SK-N-SH (cell line): ENCODE measurements around the gene ZBTB16.

Experiments
- EP300 ChIP-seq, 2 experiments: IDR thresholded peaks; 2 replicates each; pipeline versions ENCODE4 v1.4.0 to v1.6.1; 2012; ENCODE audit warnings: borderline replicate concordance in 1 of 2, low read depth in 1 of 2, low read length in 1 of 2
- EZH2phosphoT487 ChIP-seq: fragments of 200-600 bp; sonication (generic); IDR thresholded peaks from 2 replicates; pipeline ENCODE4 v1.6.1; 2017; ENCODE audit warnings: low read depth, mixed run types, mild to moderate bottlenecking, antibody characterized with exemption, moderate library complexity, borderline replicate concordance
- JUND ChIP-seq: IDR thresholded peaks from 2 replicates; pipeline ENCODE4 v1.4.0; 2012
- PBX3 ChIP-seq: IDR thresholded peaks from 2 replicates; pipeline ENCODE4; 2012
- TF ChIP-seq, protein P1 (sequence below): fragments of 200-600 bp; sonication (generic); IDR thresholded peaks from 2 replicates; pipeline ENCODE4 v1.6.1; 2017; ENCODE audit warnings: antibody characterized with exemption, mild to moderate bottlenecking, moderate library complexity
- TF ChIP-seq, protein P2 (sequence below): IDR thresholded peaks from 2 replicates; pipeline ENCODE4 v1.4.0; 2012; ENCODE audit warnings: low read depth, borderline replicate concordance

GRCh38 chr11:114033572-114033971 is 25.9 kb upstream of the ZBTB16 start:
- TF ChIP-seq, protein P1, sequence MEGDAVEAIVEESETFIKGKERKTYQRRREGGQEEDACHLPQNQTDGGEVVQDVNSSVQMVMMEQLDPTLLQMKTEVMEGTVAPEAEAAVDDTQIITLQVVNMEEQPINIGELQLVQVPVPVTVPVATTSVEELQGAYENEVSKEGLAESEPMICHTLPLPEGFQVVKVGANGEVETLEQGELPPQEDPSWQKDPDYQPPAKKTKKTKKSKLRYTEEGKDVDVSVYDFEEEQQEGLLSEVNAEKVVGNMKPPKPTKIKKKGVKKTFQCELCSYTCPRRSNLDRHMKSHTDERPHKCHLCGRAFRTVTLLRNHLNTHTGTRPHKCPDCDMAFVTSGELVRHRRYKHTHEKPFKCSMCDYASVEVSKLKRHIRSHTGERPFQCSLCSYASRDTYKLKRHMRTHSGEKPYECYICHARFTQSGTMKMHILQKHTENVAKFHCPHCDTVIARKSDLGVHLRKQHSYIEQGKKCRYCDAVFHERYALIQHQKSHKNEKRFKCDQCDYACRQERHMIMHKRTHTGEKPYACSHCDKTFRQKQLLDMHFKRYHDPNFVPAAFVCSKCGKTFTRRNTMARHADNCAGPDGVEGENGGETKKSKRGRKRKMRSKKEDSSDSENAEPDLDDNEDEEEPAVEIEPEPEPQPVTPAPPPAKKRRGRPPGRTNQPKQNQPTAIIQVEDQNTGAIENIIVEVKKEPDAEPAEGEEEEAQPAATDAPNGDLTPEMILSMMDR: no peak
- TF ChIP-seq JUND: no peak
- TF ChIP-seq EZH2phosphoT487: no peak
- no peak for TF ChIP-seq PBX3
- no peak for TF ChIP-seq EP300 (IDR thresholded peaks at IDR 0.05; ENCODE audit: borderline replicate concordance in 1 of 2, low read depth in 1 of 2, low read length in 1 of 2)
- TF ChIP-seq, protein P2, sequence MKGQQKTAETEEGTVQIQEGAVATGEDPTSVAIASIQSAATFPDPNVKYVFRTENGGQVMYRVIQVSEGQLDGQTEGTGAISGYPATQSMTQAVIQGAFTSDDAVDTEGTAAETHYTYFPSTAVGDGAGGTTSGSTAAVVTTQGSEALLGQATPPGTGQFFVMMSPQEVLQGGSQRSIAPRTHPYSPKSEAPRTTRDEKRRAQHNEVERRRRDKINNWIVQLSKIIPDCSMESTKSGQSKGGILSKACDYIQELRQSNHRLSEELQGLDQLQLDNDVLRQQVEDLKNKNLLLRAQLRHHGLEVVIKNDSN: no peak
